GM21515 (cell line): ENCODE data around the gene AP2A1.
A peak's percentile ranks its signal among the peaks of the same experiment; 100 is the strongest.

Experiments
- ATAC-seq: cut with Tn5 transposase; IDR thresholded peaks from one replicate; pipeline ENCODE4 v1.9.1; 2021; ENCODE audit not compliant: unreplicated experiment

Gene AP2A1

GRCh38 chr19:49837009-49837310, 70.2 kb downstream of the AP2A1 start:
- no peak for ATAC-seq

GRCh38 chr19:49837425-49837824, 70.6 kb downstream of the AP2A1 start:
- ATAC-seq = no peak

- no peak for ATAC-seq
Measured at GRCh38 chr19:49838885-49839588, 72.2 kb downstream of the AP2A1 start.

- ATAC-seq = no peak
Measured at GRCh38 chr19:49839713-49840112, 72.9 kb downstream of the AP2A1 start.

GRCh38 chr19:49840321-49840720, 73.5 kb downstream of the AP2A1 start:
- ATAC-seq = no peak

- ATAC-seq = no peak
Measured at GRCh38 chr19:49840736-49841249, 74.0 kb downstream of the AP2A1 start.

GRCh38 chr19:49843265-49843664, 76.5 kb downstream of the AP2A1 start:
- ATAC-seq = no peak

GRCh38 chr19:49844138-49845095, 77.6 kb downstream of the AP2A1 start:
- no peak for ATAC-seq

- no peak for ATAC-seq
Measured at GRCh38 chr19:49845414-49845813, 78.6 kb downstream of the AP2A1 start.

GRCh38 chr19:49846408-49846807, 79.6 kb downstream of the AP2A1 start:
- no peak for ATAC-seq

GRCh38 chr19:49847731-49848696, 81.2 kb downstream of the AP2A1 start:
- ATAC-seq = no peak

- ATAC-seq = no peak
Measured at GRCh38 chr19:49848938-49849337, 82.1 kb downstream of the AP2A1 start.

GRCh38 chr19:49849433-49850220, 82.8 kb downstream of the AP2A1 start:
- ATAC-seq = no peak

- ATAC-seq = no peak
Measured at GRCh38 chr19:49850221-49850486, 83.4 kb downstream of the AP2A1 start.

- ATAC-seq = peak; percentile 63
Measured at GRCh38 chr19:49850487-49851342, 83.9 kb downstream of the AP2A1 start, which contains the start of gene PTOV1. TSS of gene PTOV1 (plus strand) at chr19:49851159.

GRCh38 chr19:49851456-49852259, 84.9 kb downstream of the AP2A1 start:
- ATAC-seq = no peak

- ATAC-seq = no peak
Measured at GRCh38 chr19:49852631-49853126, 85.9 kb downstream of the AP2A1 start.

- no peak for ATAC-seq
Measured at GRCh38 chr19:49853852-49854377, 87.1 kb downstream of the AP2A1 start.
